ENCODE results near the gene TIMM17A. TPM values are rescaled to one million over a fixed set of nuclear protein-coding genes. Genes with fewer than 3 reads are reported as not detected.
"Not testable (repeated sequence)": the region's sequence is repeated elsewhere in the genome, so short reads cannot be mapped to it uniquely, and the experiment has no call there.

The TIMM17A gene
- total and polyA plus RNA-seq, 10 donors: 20.8 to 38.3 (median 29.6) TPM

- peak overlapping the region; percentile 69 to 97 (median 88) for H3K4me3 ChIP-seq
- intact Hi-C loops (cut with DNase I; ENCODE audit: low total_unique reads): no loop called here
- DNase-seq: no peak
These were observed 867 bp upstream of the TIMM17A start for GRCh38 chr1:201954263-201955008.

GRCh38 chr1:201955729-201956143 is 433 bp downstream of the TIMM17A start:
- 0 to 1% (median 1%) methylated on average over 17 of the region's 17 CpGs for WGBS, 5 donors
- H3K36me3 ChIP-seq: peaks cover 5 to 38% (median 33%) of the 10 kb centered on the region in 6 donors
- peak overlapping the region; percentile 69 to 97 (median 88) for H3K4me3 ChIP-seq
- DNase-seq: no peak
- H3K27me3 ChIP-seq (replicated peaks in 1 of 7): no peaks in the 10 kb centered on the region
- TF ChIP-seq, protein P1, sequence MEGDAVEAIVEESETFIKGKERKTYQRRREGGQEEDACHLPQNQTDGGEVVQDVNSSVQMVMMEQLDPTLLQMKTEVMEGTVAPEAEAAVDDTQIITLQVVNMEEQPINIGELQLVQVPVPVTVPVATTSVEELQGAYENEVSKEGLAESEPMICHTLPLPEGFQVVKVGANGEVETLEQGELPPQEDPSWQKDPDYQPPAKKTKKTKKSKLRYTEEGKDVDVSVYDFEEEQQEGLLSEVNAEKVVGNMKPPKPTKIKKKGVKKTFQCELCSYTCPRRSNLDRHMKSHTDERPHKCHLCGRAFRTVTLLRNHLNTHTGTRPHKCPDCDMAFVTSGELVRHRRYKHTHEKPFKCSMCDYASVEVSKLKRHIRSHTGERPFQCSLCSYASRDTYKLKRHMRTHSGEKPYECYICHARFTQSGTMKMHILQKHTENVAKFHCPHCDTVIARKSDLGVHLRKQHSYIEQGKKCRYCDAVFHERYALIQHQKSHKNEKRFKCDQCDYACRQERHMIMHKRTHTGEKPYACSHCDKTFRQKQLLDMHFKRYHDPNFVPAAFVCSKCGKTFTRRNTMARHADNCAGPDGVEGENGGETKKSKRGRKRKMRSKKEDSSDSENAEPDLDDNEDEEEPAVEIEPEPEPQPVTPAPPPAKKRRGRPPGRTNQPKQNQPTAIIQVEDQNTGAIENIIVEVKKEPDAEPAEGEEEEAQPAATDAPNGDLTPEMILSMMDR (IDR thresholded peaks at IDR 0.05 in 8 of 11, conservative IDR thresholded peaks at IDR 0.05 in 3 of 11): no peak
- TF ChIP-seq POLR2A (IDR thresholded peaks at IDR 0.05) (no peak), POLR2AphosphoS5 (IDR thresholded peaks at IDR 0.05) (no peak)
- peak overlapping the region; percentile 83 to 90 (median 87) for H3K27ac ChIP-seq
- H3K4me1 ChIP-seq: peaks cover 12 to 27% (median 20%) of the 10 kb centered on the region in 6 donors
- intact Hi-C loops (cut with DNase I; ENCODE audit: low total_unique reads): no loop called here
- H3K9me3 ChIP-seq: no peaks in the 10 kb centered on the region

More at GRCh38 chr1:201954263-201955008, 867 bp upstream of the TIMM17A start:
- TF ChIP-seq, protein P1 (IDR thresholded peaks at IDR 0.05 in 8 of 11, conservative IDR thresholded peaks at IDR 0.05 in 3 of 11): no peak
- TF ChIP-seq POLR2AphosphoS5 (IDR thresholded peaks at IDR 0.05): no peak
- TF ChIP-seq POLR2A (IDR thresholded peaks at IDR 0.05): no peak
- Histone ChIP-seq H3K27ac (peak overlapping the region; percentile 83 to 90 (median 87)), H3K36me3 (peaks cover 5 to 25% (median 22%) of the 10 kb centered on the region in 6 donors), H3K9me3 (no peaks in the 10 kb centered on the region), H3K27me3 (replicated peaks in 1 of 7) (no peaks in the 10 kb centered on the region), H3K4me1 (peaks cover 12 to 27% (median 20%) of the 10 kb centered on the region in 6 donors)
- 54 to 57% (median 56%) methylated on average over 24 of the region's 24 CpGs for WGBS, 5 donors

GRCh38 chr1:201958348-201958747 is 3.0 kb downstream of the TIMM17A start:
- peaks cover 12 to 27% (median 20%) of the 10 kb centered on the region in 6 donors for H3K4me1 ChIP-seq
- no peak overlapping the region for H3K27ac ChIP-seq
- TF ChIP-seq POLR2AphosphoS5 (IDR thresholded peaks at IDR 0.05): no peak
- TF ChIP-seq, protein P1 (IDR thresholded peaks at IDR 0.05 in 8 of 11, conservative IDR thresholded peaks at IDR 0.05 in 3 of 11): no peak
- TF ChIP-seq POLR2A (IDR thresholded peaks at IDR 0.05): no peak
- H3K27me3 ChIP-seq (replicated peaks in 1 of 7): no peaks in the 10 kb centered on the region
- 86 to 95% (median 90%) methylated on average over 5 of the region's 5 CpGs for WGBS, 5 donors
- intact Hi-C loops (cut with DNase I; ENCODE audit: low total_unique reads): no loop called here
- DNase-seq: no peak
- H3K4me3 ChIP-seq: no peak overlapping the region
- peaks cover 5 to 64% (median 59%) of the 10 kb centered on the region in 6 donors for H3K36me3 ChIP-seq
- H3K9me3 ChIP-seq: no peaks in the 10 kb centered on the region

DNA sequence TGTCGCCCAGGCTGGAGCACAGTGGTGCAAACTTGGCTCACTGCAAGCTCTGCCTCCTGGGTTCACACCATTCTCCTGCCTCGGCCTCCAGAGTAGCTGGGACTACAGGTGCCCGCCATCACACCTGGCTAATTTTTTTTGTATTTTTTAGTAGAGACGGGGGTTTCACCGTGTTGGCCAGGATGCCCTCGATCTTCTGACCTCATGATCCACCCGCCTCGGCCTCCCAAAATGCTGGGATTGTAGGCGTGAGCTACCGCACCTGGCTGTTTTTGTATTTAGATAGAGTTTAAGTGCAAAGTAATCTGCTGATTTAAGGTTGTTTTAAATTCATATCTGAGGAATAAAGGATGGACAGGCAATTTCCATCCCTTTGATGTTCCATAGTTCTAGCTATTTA is 7.1 kb downstream of the TIMM17A start:
- H3K36me3 ChIP-seq: peaks cover 7 to 99% (median 96%) of the 10 kb centered on the region in 6 donors
- WGBS, 5 donors: 92 to 96% (median 95%) methylated on average over 10 of the region's 10 CpGs
- H3K27me3 ChIP-seq (replicated peaks in 1 of 7): not testable (repeated sequence)

More for the DNA sequence above, 7.1 kb downstream of the TIMM17A start:
- H3K4me1 ChIP-seq; intact Hi-C loops (cut with DNase I; ENCODE audit: low total_unique reads); DNase-seq; H3K27ac ChIP-seq; H3K9me3 ChIP-seq; H3K4me3 ChIP-seq: not testable (repeated sequence)

All from spleen (tissue), 11 donors.